Fibroblast of upper back skin (primary cell): ENCODE measurements around the gene SDR42E2.
"Not testable (repeated sequence)": the region's sequence is repeated elsewhere in the genome, so short reads cannot be mapped to it uniquely, and the experiment has no call there.

Source experiments
- DNase-seq: peaks from one replicate; pipeline ENCODE4 v3.0.0-alpha.2; 2013

Gene SDR42E2

GRCh38 chr16:22161999-22162655 is at the start of gene SDR42E2:
SDR42E2 (plus strand) TSS chr16:22162506; CDS start chr16:22165583, 3,077 bp downstream.
- DNase-seq, result no peak

GRCh38 chr16:22116095-22116700 is 46.1 kb upstream of the SDR42E2 start:
- DNase-seq, result no peak

- no peak for DNase-seq
These were observed 44.7 kb upstream of the SDR42E2 start for GRCh38 chr16:22117609-22118008.

GRCh38 chr16:22120440-22120839 is 41.9 kb upstream of the SDR42E2 start:
- no peak for DNase-seq

GRCh38 chr16:22122239-22122638 is 40.1 kb upstream of the SDR42E2 start:
- no peak for DNase-seq

- no peak for DNase-seq
These were observed 39.2 kb upstream of the SDR42E2 start for GRCh38 chr16:22123146-22123545.

GRCh38 chr16:22123759-22124490 is 38.4 kb upstream of the SDR42E2 start:
- no peak for DNase-seq

- DNase-seq, result no peak
These were observed 37.6 kb upstream of the SDR42E2 start for GRCh38 chr16:22124583-22125284.

GRCh38 chr16:22126037-22126558 is 36.2 kb upstream of the SDR42E2 start:
- DNase-seq, result no peak

- not testable (repeated sequence) for DNase-seq
These were observed 33.8 kb upstream of the SDR42E2 start for GRCh38 chr16:22128537-22128936.

- no peak for DNase-seq
These were observed 31.8 kb upstream of the SDR42E2 start for GRCh38 chr16:22130528-22130927.

GRCh38 chr16:22132801-22133200 is 29.5 kb upstream of the SDR42E2 start:
- DNase-seq, result no peak

GRCh38 chr16:22138482-22138881 is 23.8 kb upstream of the SDR42E2 start:
- DNase-seq, result no peak

- no peak for DNase-seq
These were observed 23.3 kb upstream of the SDR42E2 start for GRCh38 chr16:22139008-22139407.

GRCh38 chr16:22139732-22140131 is 22.6 kb upstream of the SDR42E2 start:
- no peak for DNase-seq

GRCh38 chr16:22141767-22142166 is 20.5 kb upstream of the SDR42E2 start:
- peak; percentile 4 for DNase-seq

GRCh38 chr16:22144520-22144919 is 17.8 kb upstream of the SDR42E2 start:
- DNase-seq, result no peak

GRCh38 chr16:22147853-22148252 is 14.5 kb upstream of the SDR42E2 start:
- no peak for DNase-seq

GRCh38 chr16:22151246-22151998 is 10.9 kb upstream of the SDR42E2 start:
- no peak for DNase-seq

GRCh38 chr16:22152316-22152715 is 10.0 kb upstream of the SDR42E2 start:
- DNase-seq, result no peak

GRCh38 chr16:22153078-22153477 is 9.2 kb upstream of the SDR42E2 start:
- not testable (repeated sequence) for DNase-seq

- DNase-seq, result no peak
These were observed 905 bp upstream of the SDR42E2 start for GRCh38 chr16:22161401-22161800.

- no peak for DNase-seq
These were observed 327 bp downstream of the SDR42E2 start for GRCh38 chr16:22162656-22163009.
